Activated naive CD8-positive, alpha-beta T cell (primary cell): Measurements from ENCODE around the gene NUDT1.

Experiments
- H3K27ac Mint-ChIP-seq: one replicate; pipeline ENCODE4 v1.8.0; 2021; ENCODE audit warnings: mixed read lengths
- H3K27me3 Mint-ChIP-seq: one replicate; pipeline ENCODE4 v1.8.0; 2021; ENCODE audit warnings: mixed read lengths
- H3K36me3 Mint-ChIP-seq: one replicate; pipeline ENCODE4 v1.8.0; 2021; ENCODE audit warnings: mixed read lengths
- H3K4me1 Mint-ChIP-seq: one replicate; pipeline ENCODE4 v1.8.0; 2021; ENCODE audit warnings: low read depth, mixed read lengths
- H3K4me3 Mint-ChIP-seq: one replicate; pipeline ENCODE4 v1.8.0; 2021; ENCODE audit warnings: mild to moderate bottlenecking, mixed read lengths
- H3K9me3 Mint-ChIP-seq: one replicate; pipeline ENCODE4 v1.8.0; 2021; ENCODE audit warnings: low read depth, mixed read lengths

The NUDT1 gene

GRCh38 chr7:2295936-2296620 is 54.1 kb downstream of the NUDT1 start:
- peaks cover 21% of the 10 kb centered on the region for H3K4me1 Mint-ChIP-seq
- no peaks in the 10 kb centered on the region for H3K9me3 Mint-ChIP-seq
- no peaks in the 10 kb centered on the region for H3K36me3 Mint-ChIP-seq
- H3K27ac Mint-ChIP-seq: no peak overlapping the region
- H3K27me3 Mint-ChIP-seq: no peaks in the 10 kb centered on the region
- H3K4me3 Mint-ChIP-seq: no peak overlapping the region

GRCh38 chr7:2296832-2297231 is 54.8 kb downstream of the NUDT1 start:
- no peaks in the 10 kb centered on the region for H3K27me3 Mint-ChIP-seq
- H3K9me3 Mint-ChIP-seq: no peaks in the 10 kb centered on the region
- H3K27ac Mint-ChIP-seq: no peak overlapping the region
- peaks cover 23% of the 10 kb centered on the region for H3K4me1 Mint-ChIP-seq
- H3K36me3 Mint-ChIP-seq: no peaks in the 10 kb centered on the region
- no peak overlapping the region for H3K4me3 Mint-ChIP-seq

GRCh38 chr7:2299131-2299829 is 57.3 kb downstream of the NUDT1 start:
- Mint-ChIP-seq H3K27me3 (no peaks in the 10 kb centered on the region), H3K36me3 (no peaks in the 10 kb centered on the region), H3K4me3 (no peak overlapping the region), H3K9me3 (no peaks in the 10 kb centered on the region), H3K27ac (no peak overlapping the region), H3K4me1 (peaks cover 23% of the 10 kb centered on the region)

GRCh38 chr7:2299870-2300512 is 58.0 kb downstream of the NUDT1 start:
- Mint-ChIP-seq H3K27ac (no peak overlapping the region), H3K36me3 (no peaks in the 10 kb centered on the region), H3K27me3 (no peaks in the 10 kb centered on the region), H3K4me1 (peaks cover 23% of the 10 kb centered on the region), H3K9me3 (no peaks in the 10 kb centered on the region), H3K4me3 (no peak overlapping the region)
